GM18907 (cell line): ENCODE data around the gene EVC.
"Not testable (repeated sequence)": the region's sequence is repeated elsewhere in the genome, so short reads cannot be mapped to it uniquely, and the experiment has no call there.

ENCODE experiments used
- ATAC-seq: cut with Tn5 transposase; IDR thresholded peaks from one replicate; pipeline ENCODE4 v1.9.1; 2021; ENCODE audit warnings: mild to moderate bottlenecking, moderate library complexity; ENCODE audit not compliant: unreplicated experiment

EVC gene

DNA sequence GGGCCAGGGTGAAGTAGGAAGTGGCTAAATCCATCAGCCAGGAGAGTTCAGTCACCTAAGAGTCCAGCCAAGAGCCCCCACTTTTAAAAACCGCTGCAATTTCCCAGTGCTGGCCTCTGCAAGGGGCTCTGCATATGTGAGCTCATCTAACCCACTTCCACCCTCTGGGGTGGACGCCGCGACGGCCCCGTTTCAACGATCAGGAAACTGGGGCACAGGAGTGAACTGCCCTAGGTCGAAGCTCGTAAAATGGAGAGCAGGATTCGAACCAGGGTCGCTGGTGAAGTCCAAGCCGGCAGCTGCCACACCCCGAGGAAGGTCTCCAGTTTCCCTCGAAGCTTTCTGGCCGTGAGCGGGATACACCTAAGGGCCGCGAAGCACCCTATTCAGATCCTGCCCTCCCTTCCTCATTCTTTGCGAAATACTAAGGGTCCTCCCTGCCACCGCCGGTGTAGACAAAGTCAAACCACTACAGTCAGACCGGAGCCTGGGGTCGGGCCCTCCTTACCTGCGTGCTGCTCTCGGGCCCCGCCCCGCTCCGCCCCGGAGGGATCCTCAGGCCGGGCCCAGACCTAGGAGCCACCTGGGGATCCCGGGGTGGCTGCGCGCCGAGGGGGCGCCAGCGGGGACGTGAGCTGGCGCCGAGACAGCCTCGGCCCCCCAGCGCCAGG, 3.1 kb upstream of the EVC start:
- ATAC-seq = peak; percentile 30

DNA sequence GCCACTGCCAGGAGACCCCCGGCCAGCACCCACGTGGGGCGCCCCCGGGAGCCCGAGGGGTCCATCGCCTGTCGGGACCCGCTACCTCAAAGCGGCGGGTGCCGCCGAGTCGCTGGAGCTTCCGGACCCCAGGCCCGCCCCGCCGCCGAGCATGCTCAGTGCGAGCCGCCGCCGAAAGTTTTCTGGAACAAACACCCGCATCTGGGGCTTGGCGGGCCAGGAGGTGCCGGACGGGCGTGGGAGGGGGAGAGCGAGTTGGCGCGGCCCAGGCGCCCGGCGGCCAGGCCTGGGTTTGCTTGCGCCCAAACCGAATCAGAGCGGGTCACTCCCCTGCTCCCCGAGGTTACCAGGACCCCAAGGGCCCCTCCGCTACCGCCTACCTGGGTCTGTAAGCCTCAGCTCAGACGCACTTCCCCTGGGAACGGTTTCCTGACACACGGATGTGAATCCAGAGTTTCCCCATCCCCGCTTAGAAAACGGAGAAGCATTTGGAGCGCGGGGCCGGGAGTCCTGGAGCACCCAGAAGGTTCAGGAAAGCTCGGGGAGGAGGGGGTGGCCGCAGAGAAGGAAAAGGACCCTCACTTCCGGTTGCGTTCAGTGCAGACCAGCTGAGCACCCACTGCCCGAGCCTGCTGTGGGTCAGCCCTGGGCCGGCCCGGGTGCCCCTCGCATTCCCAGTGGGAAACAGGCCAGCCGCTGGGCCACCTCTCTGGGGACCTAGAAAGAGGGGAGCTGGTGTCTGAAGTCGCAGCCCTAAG, 2.4 kb upstream of the EVC start, which contains the start of gene EVC2:
TSS of gene EVC2 (minus strand) at position 111 of the 758 bp plus-strand sequence. CDS start at position 65, 46 bp downstream.
- ATAC-seq = peak; percentile 37

DNA sequence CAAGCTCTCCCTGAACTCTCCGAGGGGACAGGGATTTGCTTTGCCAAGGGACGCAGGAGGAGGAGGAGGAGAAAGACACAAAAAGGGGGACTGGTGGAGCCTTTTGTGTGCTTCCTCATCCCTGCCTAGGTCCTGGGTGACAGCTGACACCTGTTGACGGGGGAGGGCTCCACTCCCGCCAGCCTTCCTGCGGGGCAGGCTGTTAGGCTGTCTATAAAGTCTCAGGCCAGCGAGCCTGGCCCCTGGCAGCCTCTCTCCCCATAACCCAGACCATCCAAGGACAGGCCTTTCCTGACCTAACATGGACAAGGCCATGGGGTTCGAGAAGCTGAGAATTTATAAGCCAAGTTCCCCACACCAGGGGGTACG, 1.8 kb upstream of the EVC start:
- ATAC-seq = no peak

DNA sequence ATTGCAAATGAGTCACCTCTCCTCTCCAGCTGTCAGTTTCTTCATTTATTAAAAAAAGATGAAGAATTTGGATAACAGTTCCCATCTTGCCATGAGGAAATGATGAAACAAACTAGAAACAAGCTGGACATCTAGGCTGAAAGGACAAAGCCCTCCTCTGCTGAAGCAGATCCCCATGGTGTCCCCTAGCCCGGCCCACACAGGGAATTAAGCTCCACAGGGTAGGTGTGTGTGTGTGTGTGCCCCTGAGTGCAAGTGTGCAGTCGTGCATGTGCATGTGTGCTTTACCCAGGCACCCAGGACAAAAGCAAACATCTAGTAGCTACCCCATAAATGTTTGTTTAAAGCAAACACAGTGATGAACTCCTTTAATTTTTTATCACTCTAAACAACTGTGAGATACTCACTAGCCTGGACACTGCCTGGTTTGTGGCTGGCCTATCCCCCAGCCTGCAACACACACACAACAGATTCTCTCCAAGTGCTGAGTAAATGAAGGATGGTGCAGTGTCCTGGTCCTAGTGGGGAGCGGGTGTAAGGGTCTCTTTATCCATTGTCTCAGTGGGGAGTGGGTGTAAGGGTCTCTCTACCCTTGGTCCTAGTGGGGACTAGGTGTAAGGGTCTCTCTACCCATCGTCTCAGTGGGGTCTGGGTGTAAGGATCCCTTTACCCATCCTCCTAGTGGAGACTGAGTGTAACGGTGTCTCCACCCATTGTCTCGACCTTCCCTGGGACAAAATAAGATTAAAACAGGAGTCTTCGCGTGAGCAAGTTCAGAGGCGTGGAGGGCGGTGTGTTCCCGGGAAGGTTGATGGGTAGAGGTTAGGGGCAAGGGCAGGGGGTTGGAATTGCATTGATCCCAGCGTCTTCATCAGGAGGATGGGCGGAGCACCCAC, 688 bp upstream of the EVC start:
- ATAC-seq = peak; percentile 16

DNA sequence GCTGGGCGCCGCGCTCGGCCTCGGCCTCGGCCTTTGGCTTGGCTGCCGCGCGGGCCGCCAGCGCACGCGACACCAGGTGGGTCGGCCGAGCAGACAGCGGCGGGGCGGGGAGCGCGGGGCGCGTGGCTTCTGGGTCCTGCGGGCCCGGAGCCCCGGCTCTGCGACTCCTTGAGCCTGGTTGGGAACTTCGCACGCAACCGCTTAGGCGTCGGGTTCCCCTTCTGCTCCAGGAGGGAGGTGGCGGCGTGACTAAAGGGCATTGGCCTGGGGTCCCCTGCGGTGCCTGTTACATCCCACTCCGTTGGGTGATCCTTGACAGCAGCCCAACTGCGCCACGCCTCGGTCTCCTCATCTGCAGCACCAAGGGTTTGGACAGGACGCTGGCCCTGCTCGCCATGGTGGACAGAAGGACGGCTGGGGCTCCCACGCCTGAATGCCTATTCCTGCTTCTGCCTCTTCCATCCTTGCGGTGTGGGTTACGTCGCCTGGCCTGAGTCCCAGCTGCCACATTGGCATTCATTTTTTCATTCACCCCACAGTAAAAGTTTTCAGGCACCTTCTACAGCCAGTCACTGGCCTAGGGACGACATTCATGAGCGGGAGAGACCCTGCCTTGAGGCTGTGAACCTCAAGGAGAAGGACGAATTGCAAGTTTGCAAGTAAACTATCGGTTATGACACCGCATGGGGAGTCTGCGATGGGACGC, 631 bp downstream of the EVC start:
- ATAC-seq = peak; percentile 13

DNA sequence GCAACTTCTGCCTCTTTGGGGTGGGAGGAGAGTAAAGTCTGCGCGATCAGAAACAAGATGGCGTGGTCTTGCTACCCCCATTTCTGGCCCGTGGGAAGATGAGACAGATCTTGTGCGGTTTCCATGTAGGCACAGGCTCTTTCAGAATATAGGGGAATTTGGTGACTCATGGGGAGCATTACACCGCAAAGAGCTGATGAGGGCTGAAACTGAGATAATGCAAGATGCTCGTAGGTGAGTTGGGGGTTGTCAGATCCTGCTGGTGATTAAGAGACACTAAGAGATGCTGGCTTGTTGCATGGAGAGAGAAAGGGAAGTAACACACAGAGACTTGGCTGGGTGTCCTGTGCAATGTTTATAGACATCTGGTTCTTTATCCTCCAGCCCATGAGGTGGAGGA, 1.5 kb downstream of the EVC start:
- peak; percentile 48 for ATAC-seq

DNA sequence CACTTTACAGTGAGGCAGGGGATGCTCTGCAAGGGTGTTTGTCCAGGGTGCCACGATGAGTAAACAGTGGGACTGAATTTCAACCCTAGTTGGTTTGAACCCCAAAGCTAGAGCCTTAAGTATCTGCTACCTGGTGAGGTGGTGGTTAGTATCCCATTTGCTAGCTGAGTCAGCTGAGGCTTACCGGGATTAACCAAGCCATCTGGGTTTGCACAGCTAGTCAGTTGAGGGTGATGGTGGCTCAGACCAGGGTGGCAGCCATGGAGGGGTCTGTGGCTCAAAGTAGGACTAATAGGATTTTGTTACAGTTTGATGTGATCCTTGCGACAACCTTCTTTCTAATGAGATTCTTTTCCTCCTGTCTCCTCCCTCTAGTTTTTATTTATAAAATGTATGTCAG, 1.9 kb downstream of the EVC start:
- ATAC-seq = no peak

DNA sequence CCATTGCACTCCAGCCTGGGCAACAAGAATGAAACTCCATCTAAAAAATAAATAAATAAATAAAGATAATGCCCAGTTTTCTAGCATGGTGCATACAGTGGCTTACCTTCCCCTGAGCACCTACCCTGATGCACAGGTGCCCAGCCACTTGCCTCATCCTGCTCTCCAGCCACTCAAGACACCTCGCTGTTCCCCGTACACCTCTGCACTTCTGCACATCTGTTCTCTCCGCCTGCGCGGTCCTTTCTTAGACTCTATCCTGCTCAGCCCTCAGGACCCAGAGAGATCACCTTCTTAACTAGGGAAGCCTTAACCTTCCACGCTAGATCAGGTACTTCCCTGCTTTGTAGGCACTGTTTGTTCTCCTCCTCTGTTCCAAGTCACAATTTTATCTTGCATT, 2.9 kb downstream of the EVC start:
- ATAC-seq = no peak

DNA sequence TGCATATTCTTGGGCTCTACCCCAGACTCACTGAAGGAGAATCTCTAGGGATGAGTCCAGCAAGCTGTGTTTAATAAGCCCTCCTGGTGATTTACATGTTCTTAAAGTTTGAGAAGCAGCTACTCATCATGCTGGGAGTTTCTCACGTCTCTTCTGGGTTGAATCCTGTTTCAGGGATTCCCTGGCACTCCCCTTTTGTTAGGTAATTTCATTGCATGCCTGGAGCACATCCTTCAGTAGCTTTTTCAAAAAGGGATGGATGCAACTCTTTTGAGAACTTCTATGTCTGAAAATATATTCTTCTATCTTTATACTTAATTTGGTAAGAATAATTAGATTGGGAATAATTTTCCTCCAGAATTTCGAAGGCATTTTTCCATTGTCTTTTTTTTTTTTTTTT, 4.4 kb downstream of the EVC start:
- ATAC-seq = no peak

DNA sequence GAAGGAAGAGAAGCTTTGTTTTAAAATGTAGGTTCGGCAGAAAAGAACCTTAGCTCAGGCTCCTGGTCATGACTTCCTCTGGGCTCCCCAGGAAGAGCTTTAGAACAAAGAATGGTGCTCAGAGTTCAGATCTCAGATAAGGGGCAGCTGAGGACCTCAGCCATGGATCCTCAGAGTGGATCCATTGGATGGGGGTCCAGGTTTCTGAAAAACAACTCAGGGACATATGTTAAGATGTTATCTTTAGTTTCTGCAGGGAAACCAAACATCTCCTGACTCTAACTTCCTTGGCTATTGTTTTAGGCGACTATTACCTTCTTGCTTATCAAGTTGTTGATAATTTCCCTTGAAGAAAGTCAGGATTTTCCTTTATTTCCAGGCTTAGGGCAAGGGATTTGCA, 5.4 kb downstream of the EVC start:
- no peak for ATAC-seq

DNA sequence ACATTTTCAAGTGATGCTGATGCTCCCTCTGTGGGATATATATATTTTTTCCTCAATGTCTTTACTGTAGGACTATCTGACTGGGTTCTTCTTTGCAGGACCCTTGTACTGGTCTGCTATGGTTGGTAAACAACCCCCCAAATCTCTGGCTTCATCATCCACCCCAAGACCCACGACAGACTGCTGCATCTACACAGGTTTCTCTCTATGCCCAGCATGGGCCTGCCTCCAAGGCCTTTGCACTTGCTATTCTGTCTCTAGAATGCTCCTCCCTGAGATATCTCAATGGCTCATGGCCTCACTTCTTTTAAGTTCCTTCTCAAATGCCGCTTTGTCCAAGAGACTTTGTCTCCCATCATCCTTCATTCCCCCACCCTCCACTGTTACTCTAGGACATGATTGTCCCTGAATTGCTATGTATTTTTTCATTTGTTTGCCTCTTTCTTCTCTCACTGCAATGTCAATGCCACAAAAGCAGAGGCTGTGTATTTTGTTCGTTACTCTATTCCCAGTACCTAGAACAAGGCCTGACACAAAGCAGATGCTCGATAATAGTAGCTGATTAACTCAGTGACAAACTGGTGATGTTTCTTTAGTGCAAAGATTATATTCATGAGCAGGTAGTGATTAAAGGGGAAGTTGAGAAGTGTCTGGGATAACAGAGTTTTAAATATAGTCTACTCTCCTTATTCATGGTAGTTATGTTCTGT, 6.6 kb downstream of the EVC start:
- ATAC-seq = no peak

DNA sequence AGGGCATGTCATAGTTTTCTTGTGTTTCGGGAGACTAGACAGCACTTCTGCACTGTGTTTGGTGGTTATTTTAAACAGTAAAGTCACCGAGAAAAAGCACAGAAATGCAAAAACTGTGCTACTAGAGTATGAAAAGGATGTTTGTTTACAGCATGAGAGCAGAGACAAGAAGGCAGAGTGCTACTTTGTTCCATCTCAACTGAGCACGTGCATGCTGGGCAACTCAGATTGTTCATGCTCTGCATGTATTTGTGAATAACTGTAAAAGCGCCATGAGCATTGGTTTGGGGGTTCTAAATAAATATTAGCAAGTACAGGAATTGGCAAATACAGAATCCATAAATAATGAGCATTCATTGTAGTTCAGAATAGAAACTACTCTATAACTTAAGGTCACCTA, 7.4 kb downstream of the EVC start:
- ATAC-seq = no peak

DNA sequence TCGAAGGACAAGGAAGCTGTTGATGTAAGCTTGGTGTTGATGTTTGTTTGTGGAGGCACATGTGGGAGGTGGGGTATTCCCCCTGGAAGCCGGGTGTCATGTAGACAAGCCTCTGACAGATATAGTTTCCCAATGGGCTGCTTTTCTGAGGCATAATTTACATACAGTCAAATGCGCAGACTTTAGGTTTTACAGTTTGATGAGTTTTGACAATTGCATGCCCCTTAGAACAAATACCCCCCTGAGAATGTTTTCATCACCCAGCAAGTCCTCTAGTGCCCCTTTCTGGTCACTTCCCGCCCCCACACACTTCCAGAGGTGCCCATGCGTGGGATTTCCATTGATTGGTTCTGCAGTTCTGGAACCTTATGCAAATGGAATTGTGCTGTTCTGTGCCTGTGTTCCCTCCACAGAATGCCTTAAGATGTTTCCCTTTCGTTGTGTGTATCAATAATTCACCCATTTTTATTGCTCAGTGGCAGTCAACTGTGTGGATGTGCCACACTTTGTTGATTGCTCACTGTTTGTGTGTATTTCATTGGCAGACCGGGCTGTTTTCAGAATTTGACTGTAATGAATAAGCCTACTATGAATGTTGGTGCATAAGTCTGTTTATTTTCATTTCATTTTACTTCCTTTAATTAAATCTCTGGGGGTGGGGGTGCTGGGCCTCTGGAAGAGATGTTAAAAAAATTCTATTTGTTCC, 8.5 kb downstream of the EVC start:
- ATAC-seq = no peak

DNA sequence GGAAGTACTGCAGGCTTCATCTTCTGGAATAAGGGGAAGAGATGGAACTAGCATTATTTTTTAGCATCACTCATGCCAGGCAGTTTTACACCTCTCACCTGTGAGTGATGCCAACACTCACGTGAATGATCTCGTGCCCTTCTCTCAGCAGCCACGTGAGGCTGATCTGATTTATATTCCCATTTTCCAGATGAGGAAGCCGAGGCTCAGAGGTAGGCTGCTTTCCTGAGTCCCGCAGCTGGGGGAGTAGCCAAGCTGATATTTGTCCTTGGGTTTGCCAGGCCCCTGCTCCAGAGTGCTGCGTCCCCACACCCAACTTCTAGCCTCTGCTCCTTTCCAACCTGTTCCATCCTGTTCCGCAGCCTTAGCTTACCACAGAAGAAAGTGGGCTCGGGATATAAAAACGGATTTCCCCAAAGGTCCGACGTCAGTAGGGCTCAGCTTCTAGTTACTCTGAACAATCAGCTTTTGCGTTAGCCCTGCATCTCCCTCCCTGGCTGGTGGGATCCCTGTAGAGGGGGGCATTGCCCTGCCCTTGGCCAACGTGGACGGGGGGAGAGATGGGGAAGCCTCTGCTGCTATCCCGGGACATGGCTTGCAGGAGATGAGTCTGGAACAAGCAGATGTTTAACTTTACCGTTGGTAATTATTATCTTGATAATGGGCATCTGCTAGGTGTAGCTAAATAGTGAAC, 9.3 kb downstream of the EVC start:
- ATAC-seq = no peak

DNA sequence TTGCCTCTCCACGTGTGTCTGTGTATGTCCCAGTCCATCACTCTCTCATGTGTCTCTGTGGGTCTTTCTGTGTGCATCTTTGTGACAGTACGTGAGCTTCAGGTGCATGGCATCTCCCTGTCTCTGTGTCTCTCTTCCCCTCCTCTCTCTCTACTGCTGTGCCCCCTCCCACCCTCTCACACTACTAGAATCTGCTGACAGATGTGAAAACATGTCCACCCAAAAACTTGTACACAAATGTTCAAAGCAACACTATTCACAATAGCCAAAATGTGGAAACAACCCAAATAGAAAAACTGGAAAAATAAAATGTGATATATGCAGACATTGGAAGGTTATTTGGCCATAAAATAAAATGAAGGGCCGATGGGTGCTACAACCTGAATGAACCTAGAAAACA, 10.0 kb downstream of the EVC start:
- ATAC-seq = no peak

DNA sequence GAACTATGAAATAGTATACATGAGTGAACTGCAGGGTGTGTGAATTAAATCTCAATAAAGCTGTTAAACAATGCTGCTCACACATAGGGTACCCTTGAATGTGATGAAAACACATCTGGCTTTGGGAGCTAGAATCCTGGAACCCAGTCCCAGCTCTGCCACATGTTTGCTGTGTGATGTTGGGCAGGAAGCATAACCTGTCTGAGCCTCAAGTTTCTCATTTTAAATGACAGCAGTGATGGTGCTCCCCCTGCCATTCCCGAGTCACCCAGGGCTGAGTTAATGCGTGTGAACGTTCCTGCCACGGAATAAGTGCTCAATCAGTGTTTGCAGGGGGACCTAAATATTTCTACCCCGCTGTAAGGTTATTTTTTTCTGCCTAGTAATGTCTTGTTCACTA, 10.9 kb downstream of the EVC start:
- no peak for ATAC-seq

DNA sequence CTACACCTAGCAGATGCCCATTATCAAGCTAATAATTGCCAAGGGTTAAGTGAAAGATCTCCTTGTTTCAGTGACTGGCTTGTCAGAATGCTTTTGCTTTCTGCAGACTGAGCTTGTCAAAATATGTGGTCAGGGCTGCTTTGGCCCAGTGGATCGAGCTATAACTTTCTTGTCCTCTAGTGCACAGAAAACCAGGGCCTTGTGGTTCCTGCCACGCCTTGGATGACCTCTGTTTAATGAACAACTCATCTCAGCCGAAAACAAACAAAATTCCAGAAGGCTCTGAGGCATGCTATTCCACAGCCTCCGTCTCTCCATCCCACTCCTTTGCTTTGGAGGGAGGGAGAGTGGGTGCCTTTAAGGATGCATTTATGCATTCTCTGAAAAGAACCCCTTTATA, 11.3 kb downstream of the EVC start:
- no peak for ATAC-seq

DNA sequence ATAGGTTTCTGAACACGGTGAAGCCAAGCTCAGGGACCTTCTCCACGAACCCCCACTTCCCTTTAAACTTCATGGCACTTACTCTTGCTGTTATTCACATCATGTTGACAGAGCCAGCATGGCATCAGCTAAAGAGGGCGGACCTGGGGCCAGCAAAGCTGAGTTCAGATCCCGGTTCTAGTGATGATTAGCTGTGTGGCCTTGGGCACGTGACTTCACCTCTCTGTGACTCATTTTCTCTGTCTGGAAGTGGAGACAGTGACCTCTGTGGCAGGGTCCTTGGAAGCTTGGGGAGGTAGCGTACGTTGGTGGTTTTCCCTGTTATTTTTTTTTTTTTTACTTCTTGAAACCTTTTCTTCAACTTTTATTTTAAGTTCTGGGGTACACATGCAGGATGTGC, 13.4 kb downstream of the EVC start:
- ATAC-seq = no peak

DNA sequence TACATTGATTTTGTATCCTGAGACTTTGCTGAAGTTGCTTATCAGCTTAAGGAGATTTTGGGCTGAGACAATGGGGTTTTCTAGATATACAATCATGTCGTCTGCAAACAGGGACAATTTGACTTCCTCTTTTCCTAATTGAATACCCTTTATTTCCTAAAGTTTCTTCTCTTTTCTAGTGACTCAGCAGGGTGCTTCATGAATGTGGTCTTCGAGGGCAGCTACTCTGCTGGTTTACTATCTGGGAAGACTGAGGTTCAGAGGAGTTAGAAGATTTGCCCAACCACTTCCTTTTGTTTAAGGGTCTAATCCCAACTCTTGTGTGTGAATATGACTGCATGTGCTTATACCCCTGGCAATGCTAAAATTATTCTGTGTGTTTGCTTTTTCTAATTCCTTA, 17.4 kb downstream of the EVC start:
- not testable (repeated sequence) for ATAC-seq
